Left lung (tissue), 10 donors: ENCODE data around the gene TMEM185A. TPM values are rescaled to one million over a fixed set of nuclear protein-coding genes. Genes with fewer than 3 reads are reported as not detected.
"Not testable (repeated sequence)": the region's sequence is repeated elsewhere in the genome, so short reads cannot be mapped to it uniquely, and the experiment has no call there.

ENCODE experiments used
- ATAC-seq: fragments of 200-7000 bp; cut with Tn5 transposase; one replicate; pipeline ENCODE4 v1.9.1; 2020; ENCODE audit warnings: moderate library complexity
- DNase-seq, 4 donors: peaks; one replicate each; pipeline ENCODE4 v3.0.0-alpha.2; 2013 to 2020
- H3K27ac ChIP-seq, 2 donors: fragments of 200-600 bp; sonication (generic) in 1 of 2; one replicate each; pipeline versions ENCODE4 v1.5.0 to v1.8.0; 2020 to 2021
- H3K27me3 ChIP-seq, 2 donors: fragments of 200-600 bp; sonication (generic) in 1 of 2; one replicate each; pipeline versions ENCODE4 v1.5.0 to v1.8.0; 2020 to 2021
- H3K36me3 ChIP-seq, 2 donors: fragments of 200-600 bp; sonication (generic) in 1 of 2; one replicate each; pipeline versions ENCODE4 v1.5.0 to v1.8.0; 2020 to 2021
- H3K4me1 ChIP-seq, 2 donors: fragments of 200-600 bp; one replicate each; pipeline ENCODE4 v1.8.0; 2021
- H3K4me3 ChIP-seq, 2 donors: fragments of 200-600 bp; sonication (generic) in 1 of 2; one replicate each; pipeline versions ENCODE4 v1.5.0 to v1.8.0; 2020 to 2021; ENCODE audit warnings: mild to moderate bottlenecking in 1 of 2
- H3K9me3 ChIP-seq, 2 donors: fragments of 200-600 bp; sonication (generic) in 1 of 2; one replicate each; pipeline versions ENCODE4 v1.5.0 to v1.8.0; 2020 to 2021
- intact Hi-C, 2 donors: fragments of 100-400 bp; cut with DNase I; formaldehyde crosslinking; loops; one replicate each; pipeline versions ENCODE4 v1.11.2 to v1.14.2; 2022
- polyA plus RNA-seq, 6 donors: library from polyadenylated mRNA; unstranded; fragments of 120-200 nt; gene quantifications; one replicate each; pipeline ENCODE4 v1.2.1, GENCODE V29; 2013; ENCODE audit not compliant: insufficient read length in 6 of 6
- total RNA-seq, 2 donors: library from RNA; stranded (reverse); fragmentation: NEBNext Ultra II Directional; extraction: Animal tissue kit (Norgen Biotek cat#: 25700); gene quantifications; one replicate each; pipeline ENCODE4 v1.2.1, GENCODE V29; 2021
- TF ChIP-seq, protein P1 (sequence below), 2 donors: fragments of 200-600 bp; sonication (generic) in 1 of 2; IDR thresholded peaks; one replicate each; pipeline versions ENCODE4 v1.5.0 to v1.8.0; 2021; ENCODE audit warnings: antibody characterized with exemption in 2 of 2
- donor health status: DM: no; HTN: yes; CAD: no.
- donor health status: DM: no; HTN: no; CAD: no.

The TMEM185A gene
- total and polyA plus RNA-seq, 8 donors, result 20.0 to 41.6 (median 39.6) TPM

GRCh38 chrX:149587359-149587758 lies 44.2 kb downstream of the TMEM185A start, which contains the start of gene MAGEA9B:
TSS of gene MAGEA9B (minus strand) at chrX:149587459. CDS start at chrX:149583179, 4,280 bp downstream.
- DNase-seq, H3K9me3 ChIP-seq, H3K36me3 ChIP-seq, H3K4me3 ChIP-seq, H3K27ac ChIP-seq, H3K4me1 ChIP-seq, H3K27me3 ChIP-seq, ATAC-seq, intact Hi-C loops: not testable (repeated sequence)

GRCh38 chrX:149585631-149586030 lies 46.0 kb downstream of the TMEM185A start:
- H3K4me1 ChIP-seq, H3K4me3 ChIP-seq, H3K9me3 ChIP-seq, H3K27me3 ChIP-seq, intact Hi-C loops, ATAC-seq, H3K36me3 ChIP-seq, DNase-seq, H3K27ac ChIP-seq: not testable (repeated sequence)

DNA sequence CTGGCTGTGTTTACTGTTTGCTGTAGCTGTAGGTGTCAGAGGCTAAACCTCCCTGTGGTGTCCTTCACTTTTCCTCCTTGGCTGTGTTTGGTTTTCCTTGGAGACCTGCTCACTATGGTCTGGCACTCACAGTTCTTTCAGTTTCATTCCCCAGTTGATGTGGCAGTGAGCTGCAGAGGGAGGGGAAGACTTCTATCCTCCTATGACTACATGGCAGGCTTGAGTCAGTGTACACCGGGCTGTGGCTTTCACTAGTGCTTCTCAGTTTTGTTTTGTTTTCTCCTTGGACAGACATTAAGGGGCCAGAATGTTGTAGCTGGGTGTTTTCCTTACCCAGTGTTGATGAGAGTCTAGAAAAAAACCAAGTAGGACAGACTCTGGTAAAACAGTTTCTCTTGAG lies 58.1 kb downstream of the TMEM185A start:
- DNase-seq, H3K4me1 ChIP-seq, H3K27me3 ChIP-seq, H3K27ac ChIP-seq, H3K36me3 ChIP-seq, H3K9me3 ChIP-seq, H3K4me3 ChIP-seq, intact Hi-C loops: not testable (repeated sequence)
- ATAC-seq, result peak; percentile 47

GRCh38 chrX:149572743-149573142 lies 58.8 kb downstream of the TMEM185A start:
- DNase-seq (no peak), ATAC-seq (no peak)
- no peaks in the 10 kb centered on the region for H3K4me1 ChIP-seq
- intact Hi-C loops, result no loop called here
- no peaks in the 10 kb centered on the region for H3K27me3 ChIP-seq
- no peaks in the 10 kb centered on the region for H3K36me3 ChIP-seq
- no peaks in the 10 kb centered on the region for H3K9me3 ChIP-seq
- H3K27ac ChIP-seq, result no peak overlapping the region
- no peak overlapping the region for H3K4me3 ChIP-seq
- TF ChIP-seq, protein P1, sequence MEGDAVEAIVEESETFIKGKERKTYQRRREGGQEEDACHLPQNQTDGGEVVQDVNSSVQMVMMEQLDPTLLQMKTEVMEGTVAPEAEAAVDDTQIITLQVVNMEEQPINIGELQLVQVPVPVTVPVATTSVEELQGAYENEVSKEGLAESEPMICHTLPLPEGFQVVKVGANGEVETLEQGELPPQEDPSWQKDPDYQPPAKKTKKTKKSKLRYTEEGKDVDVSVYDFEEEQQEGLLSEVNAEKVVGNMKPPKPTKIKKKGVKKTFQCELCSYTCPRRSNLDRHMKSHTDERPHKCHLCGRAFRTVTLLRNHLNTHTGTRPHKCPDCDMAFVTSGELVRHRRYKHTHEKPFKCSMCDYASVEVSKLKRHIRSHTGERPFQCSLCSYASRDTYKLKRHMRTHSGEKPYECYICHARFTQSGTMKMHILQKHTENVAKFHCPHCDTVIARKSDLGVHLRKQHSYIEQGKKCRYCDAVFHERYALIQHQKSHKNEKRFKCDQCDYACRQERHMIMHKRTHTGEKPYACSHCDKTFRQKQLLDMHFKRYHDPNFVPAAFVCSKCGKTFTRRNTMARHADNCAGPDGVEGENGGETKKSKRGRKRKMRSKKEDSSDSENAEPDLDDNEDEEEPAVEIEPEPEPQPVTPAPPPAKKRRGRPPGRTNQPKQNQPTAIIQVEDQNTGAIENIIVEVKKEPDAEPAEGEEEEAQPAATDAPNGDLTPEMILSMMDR (IDR thresholded peaks at IDR 0.05), result no peak

DNA sequence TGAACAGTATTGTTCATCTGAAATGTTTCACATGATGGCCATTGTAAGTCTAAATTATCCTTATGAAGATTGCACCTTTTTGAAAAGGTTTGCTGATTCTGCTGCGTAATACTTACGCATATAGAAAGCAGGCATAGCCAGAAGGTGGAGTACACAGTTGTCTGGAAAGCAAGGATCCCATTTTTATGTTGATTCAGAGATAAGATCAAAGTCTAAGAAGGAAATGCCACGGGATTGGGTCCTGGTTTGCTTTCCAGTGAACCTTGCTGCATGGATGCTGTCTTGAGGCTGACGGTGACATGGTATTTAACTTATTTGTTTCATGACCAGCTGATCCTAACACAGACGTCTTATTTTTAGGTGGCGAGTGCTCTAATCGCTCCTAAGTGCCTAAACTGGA lies 59.8 kb downstream of the TMEM185A start:
- H3K36me3 ChIP-seq, result no peaks in the 10 kb centered on the region
- H3K27ac ChIP-seq, result no peak overlapping the region
- no peaks in the 10 kb centered on the region for H3K4me1 ChIP-seq
- H3K9me3 ChIP-seq, result no peaks in the 10 kb centered on the region
- no peak for DNase-seq
- H3K4me3 ChIP-seq, result no peak overlapping the region
- intact Hi-C loops, result no loop called here
- TF ChIP-seq, protein P1 (IDR thresholded peaks at IDR 0.05), result no peak
- ATAC-seq, result no peak
- H3K27me3 ChIP-seq, result no peaks in the 10 kb centered on the region

DNA sequence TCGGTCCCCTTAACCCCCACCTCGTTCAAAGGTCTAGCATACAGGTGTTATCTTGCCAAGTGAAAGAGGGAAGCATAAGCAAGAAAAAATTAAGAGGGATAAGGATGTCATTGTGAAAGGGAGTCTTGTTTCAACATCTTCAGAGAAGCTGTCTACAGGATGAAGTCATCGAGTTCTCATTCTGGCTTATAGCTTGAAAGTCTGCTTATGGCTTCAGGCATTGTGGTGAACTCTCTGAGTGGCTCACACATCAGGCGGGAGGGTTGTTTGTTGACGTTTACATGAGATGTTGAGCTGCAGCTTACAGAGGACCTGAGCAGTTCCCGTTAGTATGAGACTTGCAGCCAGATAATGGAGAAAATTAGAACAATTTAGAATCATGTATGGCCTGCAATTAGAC lies 60.9 kb downstream of the TMEM185A start:
- DNase-seq (no peak), ATAC-seq (no peak)
- Histone ChIP-seq H3K27me3 (no peaks in the 10 kb centered on the region), H3K4me3 (no peak overlapping the region), H3K4me1 (no peaks in the 10 kb centered on the region), H3K36me3 (no peaks in the 10 kb centered on the region), H3K9me3 (no peaks in the 10 kb centered on the region), H3K27ac (no peak overlapping the region)
- intact Hi-C loops, result no loop called here
- TF ChIP-seq, protein P1 (IDR thresholded peaks at IDR 0.05), result no peak

GRCh38 chrX:149569770-149570169 lies 61.8 kb downstream of the TMEM185A start:
- H3K4me3 ChIP-seq, result no peak overlapping the region
- no peaks in the 10 kb centered on the region for H3K36me3 ChIP-seq
- H3K4me1 ChIP-seq, result no peaks in the 10 kb centered on the region
- TF ChIP-seq, protein P1 (IDR thresholded peaks at IDR 0.05), result no peak
- no peak for DNase-seq
- intact Hi-C loops, result no loop called here
- no peaks in the 10 kb centered on the region for H3K27me3 ChIP-seq
- no peak overlapping the region for H3K27ac ChIP-seq
- no peak for ATAC-seq
- no peaks in the 10 kb centered on the region for H3K9me3 ChIP-seq
